ENCODE data around the gene CT47A7.
A peak's percentile ranks its signal among the peaks of the same experiment; 100 is the strongest.
"Not testable (repeated sequence)": the region's sequence is repeated elsewhere in the genome, so short reads cannot be mapped to it uniquely, and the experiment has no call there.

The CT47A7 gene

GRCh38 chrX:120956500-120956899 lies at the start of gene CT47A7:
CT47A7 (minus strand) TSS chrX:120956600; CDS start chrX:120956345, 255 bp downstream.
- DNase-seq, result not testable (repeated sequence)

- peak; percentile 58 for DNase-seq
Observed at GRCh38 chrX:121000589-121000988, 44.2 kb upstream of the CT47A7 start.

- no peak for DNase-seq
Observed at GRCh38 chrX:120999413-120999812, 43.0 kb upstream of the CT47A7 start.

- not testable (repeated sequence) for DNase-seq
Observed at GRCh38 chrX:120985660-120986059, 29.3 kb upstream of the CT47A7 start, which contains the start of gene CT47A1. CT47A1 (minus strand) TSS chrX:120985760; CDS start chrX:120985529, 231 bp downstream.

Data from DMS53 (cell line).